Endothelial cell of umbilical vein (primary cell): Measurements from ENCODE around the gene EPC2. TPM values are rescaled to one million over a fixed set of nuclear protein-coding genes. Genes with fewer than 3 reads are reported as not detected.

Experiments used
- BruUV-seq: library from RNA; stranded (reverse); fragments of 400-500 nt; replicated peaks from 2 replicates; lab custom pipeline; 2021; lab: Mats Ljungman, UMichigan
- CTCF ChIA-PET: fragments of 300-600, 350-600 bp; sonication (Branson Sonifier 250); formaldehyde crosslinking; loops from one replicate; lab custom pipeline; 2021; ENCODE audit warnings: antibody characterized with exemption, inconsistent platforms; lab: Charles Lee
- POLR2A ChIA-PET: fragments of 300-600, 350-600 bp; sonication (Branson Sonifier 250); formaldehyde crosslinking; loops from one replicate; lab custom pipeline; 2021; ENCODE audit warnings: antibody characterized with exemption, inconsistent platforms; lab: Charles Lee
- DNase-seq: peaks from one replicate; pipeline ENCODE4 v3.0.0-alpha.2; 2011; ENCODE audit warnings: low read depth, low spot score
- FAIRE-seq: peaks from 2 replicates; lab custom pipeline; 2011; peaks lifted over from hg19 to GRCh38; lab: Jason Lieb, UNC
- H2AFZ ChIP-seq: 2 replicates; pipeline ENCODE4 v1.6.0; 2012; ENCODE audit warnings: low read depth, low read length, control low read depth, inconsistent platforms
- H3K27ac ChIP-seq: 2 replicates; pipeline ENCODE4 v1.5.1; 2011; ENCODE audit warnings: low read depth, mild to moderate bottlenecking, control low read depth, low read length, moderate library complexity; ENCODE audit not compliant: insufficient read depth
- H3K27me3 ChIP-seq, 2 experiments: 2 replicates each; pipeline versions ENCODE4 v1.6.0 to v1.6.1; 2011; ENCODE audit warnings: low read length in 2 of 2, mixed read lengths in 1 of 2; ENCODE audit not compliant: control insufficient read depth in 2 of 2, insufficient read depth in 2 of 2
- H3K36me3 ChIP-seq, 2 experiments: 2 replicates in 1 of 2; 3 replicates in 1 of 2; pipeline ENCODE4 v1.5.1; 2011; ENCODE audit warnings: low read length in 2 of 2, mild to moderate bottlenecking in 1 of 2, moderate library complexity in 1 of 2; ENCODE audit not compliant: control insufficient read depth in 2 of 2, insufficient read depth in 2 of 2; ENCODE audit errors: extremely low read depth in 1 of 2
- H3K4me1 ChIP-seq: 3 replicates; pipeline ENCODE4 v1.5.1; 2011; ENCODE audit warnings: mild to moderate bottlenecking, low read length; ENCODE audit not compliant: control insufficient read depth, insufficient read depth; ENCODE audit errors: extremely low read depth
- H3K4me2 ChIP-seq: 2 replicates; pipeline ENCODE4 v1.6.1; 2011; ENCODE audit warnings: low read length, control low read depth, mixed read lengths; ENCODE audit not compliant: insufficient read depth
- H3K4me3 ChIP-seq, 3 experiments: fragments of 200-600 bp in 1 of 3; sonication (generic), shearing (Covaris generic) in 1 of 3; replicated peaks in 1 of 3; 2 replicates each; pipeline ENCODE4 v1.5.1; 2011 to 2016; ENCODE audit warnings: control low read depth in 3 of 3, low read length in 3 of 3, mild to moderate bottlenecking in 2 of 3, inconsistent platforms in 1 of 3, low read depth in 1 of 3, moderate library complexity in 1 of 3; ENCODE audit not compliant: insufficient read depth in 1 of 3
- H3K79me2 ChIP-seq: 2 replicates; pipeline ENCODE4 v1.6.0; 2012; ENCODE audit warnings: low read length, inconsistent platforms; ENCODE audit not compliant: control insufficient read depth, insufficient read depth
- H3K9ac ChIP-seq: replicated peaks from 2 replicates; pipeline ENCODE3; 2011; ENCODE audit warnings: low read length, control low read depth; ENCODE audit not compliant: insufficient read depth; ENCODE audit errors: extremely low read depth
- H3K9me1 ChIP-seq: replicated peaks from 3 replicates; pipeline ENCODE4 v1.6.0; 2011; ENCODE audit warnings: mild to moderate bottlenecking, low read length; ENCODE audit not compliant: control insufficient read depth, insufficient read depth; ENCODE audit errors: extremely low read depth
- H3K9me3 ChIP-seq: replicated peaks from 2 replicates; pipeline ENCODE4 v1.5.1; 2012; ENCODE audit warnings: low read length, inconsistent platforms; ENCODE audit not compliant: control insufficient read depth, insufficient read depth
- H4K20me1 ChIP-seq: replicated peaks from 2 replicates; pipeline ENCODE3; 2011; ENCODE audit warnings: mild to moderate bottlenecking, low read length; ENCODE audit not compliant: control insufficient read depth, insufficient read depth; ENCODE audit errors: extremely low read depth
- CTCF ChIP-seq, 2 donors: IDR thresholded peaks; 1 replicate in 1 of 2; 2 replicates in 1 of 2; pipeline ENCODE4 v1.5.1; 2011; ENCODE audit warnings: low read length in 2 of 2, mild to moderate bottlenecking in 2 of 2, moderate library complexity in 2 of 2, control low read depth in 1 of 2, inconsistent platforms in 1 of 2, low read depth in 1 of 2; ENCODE audit not compliant: insufficient read depth in 1 of 2; ENCODE audit errors: extremely low read depth in 1 of 2
- EZH2 ChIP-seq: IDR thresholded peaks from 2 replicates; pipeline ENCODE4 v1.6.1; 2012; ENCODE audit warnings: borderline replicate concordance, low read depth, mild to moderate bottlenecking, moderate library complexity, low read length, inconsistent platforms; ENCODE audit not compliant: severe bottlenecking
- FOS ChIP-seq: IDR thresholded peaks from 2 replicates; pipeline ENCODE4 v1.6.1; 2011; ENCODE audit warnings: mild to moderate bottlenecking, low read length, moderate library complexity, borderline replicate concordance; ENCODE audit not compliant: insufficient read depth
- GATA2 ChIP-seq: IDR thresholded peaks from 2 replicates; pipeline ENCODE4 v1.7.0; 2011; ENCODE audit warnings: low read depth, mild to moderate bottlenecking, moderate library complexity, mixed read lengths, low read length; ENCODE audit not compliant: insufficient read length, insufficient read depth
- JUN ChIP-seq: IDR thresholded peaks from 2 replicates; pipeline ENCODE4 v1.6.1; 2011; ENCODE audit warnings: borderline replicate concordance, low read depth; ENCODE audit not compliant: insufficient read length, insufficient read depth
- MYC ChIP-seq: IDR thresholded peaks from one replicate; pipeline ENCODE4 v1.6.1; 2011; ENCODE audit warnings: mild to moderate bottlenecking, low read depth, low read length
- POLR2A ChIP-seq: IDR thresholded peaks from 2 replicates; pipeline ENCODE4 v1.6.1; 2012; ENCODE audit warnings: low read depth, mild to moderate bottlenecking, control low read depth, low read length
- POLR2AphosphoS5 ChIP-seq: IDR thresholded peaks from 2 replicates; pipeline ENCODE4 v1.6.1; 2012; ENCODE audit warnings: low read depth, mild to moderate bottlenecking, control low read depth, low read length, moderate library complexity; ENCODE audit not compliant: insufficient read depth
- dilution Hi-C: fragments of 300-500 bp; cut with MboI; formaldehyde crosslinking; loops from one replicate; pipeline ENCODE4 v1.15.0; 2019; ENCODE audit warnings: low sequenced_read_pairs; ENCODE audit not compliant: extremely low pct_ligation_motif_present
- intact Hi-C: fragments of 100-400 bp; cut with micrococcal nuclease; formaldehyde crosslinking; loops from one replicate; pipeline ENCODE4 v1.10.0; 2022
- polyA plus RNA-seq, 4 experiments: library from polyadenylated mRNA; depleted of rRNA in 3 of 4; stranded (reverse) in 3 of 4; unstranded in 1 of 4; fragments of >200 nt; gene quantifications; 2 replicates each; pipeline versions ENCODE4 v1.2.1 to v1.2.3, GENCODE V29; 2011 to 2012; ENCODE audit warnings: missing spikeins in 1 of 4
- total RNA-seq: library from RNA; stranded (reverse); gene quantifications from 2 replicates; pipeline ENCODE4 v1.2.3, GENCODE V29; 2021
- TF ChIP-seq, protein P1 (sequence below): IDR thresholded peaks from 2 replicates; pipeline ENCODE4 v1.6.1; 2011; ENCODE audit not compliant: insufficient read depth, insufficient read length

EPC2 gene
- total and polyA plus RNA-seq, 2 donors (not counting 3 experiments of a cell fraction or from before 2014, with no cell fraction given) = 15.1 to 25.2 TPM

DNA sequence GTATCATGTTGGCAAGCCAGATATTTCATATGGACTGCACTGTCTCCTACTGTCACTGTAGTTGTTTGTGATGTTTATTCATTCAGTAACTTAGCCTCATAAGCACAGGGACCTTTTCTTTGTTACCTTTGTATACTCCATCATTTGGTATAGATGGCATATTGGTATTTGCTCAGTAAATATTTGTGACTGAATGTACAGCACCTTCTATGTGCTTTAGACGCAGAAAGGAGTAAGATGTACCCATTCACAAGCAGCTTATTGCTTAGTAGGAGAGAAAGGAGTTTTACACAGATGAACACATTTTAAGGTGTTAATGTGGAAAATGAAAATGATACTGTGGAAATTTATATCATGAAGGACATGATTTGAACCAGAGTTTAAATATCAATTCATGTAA, 12.0 kb downstream of the EPC2 start:
- no peak overlapping the region for H3K4me3 ChIP-seq
- no peak overlapping the region for H2AFZ ChIP-seq
- no peak overlapping the region for H3K9ac ChIP-seq
- H3K79me2 ChIP-seq = peaks cover 90% of the 10 kb centered on the region
- H4K20me1 ChIP-seq = peaks cover 17% of the 10 kb centered on the region
- dilution Hi-C loops (no loop called here), intact Hi-C loops (no loop called here)
- H3K27ac ChIP-seq = no peak overlapping the region
- no peaks in the 10 kb centered on the region for H3K27me3 ChIP-seq
- DNase-seq (no peak), FAIRE-seq (no peak)
- peaks cover 2% of the 10 kb centered on the region for H3K9me1 ChIP-seq
- POLR2A ChIA-PET = no interaction called here
- H3K4me2 ChIP-seq = no peak overlapping the region
- peaks cover 24% of the 10 kb centered on the region for H3K4me1 ChIP-seq
- CTCF ChIA-PET = interaction anchor here (1.1 kb wide), 1 partner anchor 9 kb away, joined by 3 read pairs; no protein-coding TSS in a partner anchor
- H3K9me3 ChIP-seq = no peaks in the 10 kb centered on the region
- BruUV-seq = no TSS peak
- no peaks in the 10 kb centered on the region for H3K36me3 ChIP-seq
- TF ChIP-seq CTCF (IDR thresholded peaks at IDR 0.05; ENCODE audit: extremely low read depth in 1 of 2, insufficient read depth in 1 of 2, low read depth in 1 of 2, low read length in 2 of 2) = no peak
- no peak for TF ChIP-seq EZH2
- TF ChIP-seq, protein P1, sequence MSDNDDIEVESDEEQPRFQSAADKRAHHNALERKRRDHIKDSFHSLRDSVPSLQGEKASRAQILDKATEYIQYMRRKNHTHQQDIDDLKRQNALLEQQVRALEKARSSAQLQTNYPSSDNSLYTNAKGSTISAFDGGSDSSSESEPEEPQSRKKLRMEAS = no peak
- TF ChIP-seq JUN = no peak
- no peak for TF ChIP-seq POLR2AphosphoS5
- no peak for TF ChIP-seq FOS
- TF ChIP-seq POLR2A = no peak
- TF ChIP-seq GATA2 = no peak
- no peak for TF ChIP-seq MYC
